OCI-LY1 (cell line): ENCODE data around the gene WBP2NL.

Source experiments
- EZH2 ChIP-seq: fragments of 200-600 bp; sonication (generic), shearing (Covaris generic); IDR thresholded peaks from 2 replicates; pipeline ENCODE4 v1.8.0; 2017; ENCODE audit warnings: borderline replicate concordance, mixed run types, mild to moderate bottlenecking, antibody characterized with exemption, low read length, moderate library complexity, mixed read lengths
- TF ChIP-seq, protein P1 (sequence below): fragments of 200-600 bp; sonication (generic), shearing (Covaris generic); IDR thresholded peaks from 2 replicates; pipeline ENCODE4 v1.5.1; 2017; ENCODE audit warnings: mild to moderate bottlenecking, antibody characterized with exemption, low read length, moderate library complexity, mixed read lengths

- TF ChIP-seq, protein P1, sequence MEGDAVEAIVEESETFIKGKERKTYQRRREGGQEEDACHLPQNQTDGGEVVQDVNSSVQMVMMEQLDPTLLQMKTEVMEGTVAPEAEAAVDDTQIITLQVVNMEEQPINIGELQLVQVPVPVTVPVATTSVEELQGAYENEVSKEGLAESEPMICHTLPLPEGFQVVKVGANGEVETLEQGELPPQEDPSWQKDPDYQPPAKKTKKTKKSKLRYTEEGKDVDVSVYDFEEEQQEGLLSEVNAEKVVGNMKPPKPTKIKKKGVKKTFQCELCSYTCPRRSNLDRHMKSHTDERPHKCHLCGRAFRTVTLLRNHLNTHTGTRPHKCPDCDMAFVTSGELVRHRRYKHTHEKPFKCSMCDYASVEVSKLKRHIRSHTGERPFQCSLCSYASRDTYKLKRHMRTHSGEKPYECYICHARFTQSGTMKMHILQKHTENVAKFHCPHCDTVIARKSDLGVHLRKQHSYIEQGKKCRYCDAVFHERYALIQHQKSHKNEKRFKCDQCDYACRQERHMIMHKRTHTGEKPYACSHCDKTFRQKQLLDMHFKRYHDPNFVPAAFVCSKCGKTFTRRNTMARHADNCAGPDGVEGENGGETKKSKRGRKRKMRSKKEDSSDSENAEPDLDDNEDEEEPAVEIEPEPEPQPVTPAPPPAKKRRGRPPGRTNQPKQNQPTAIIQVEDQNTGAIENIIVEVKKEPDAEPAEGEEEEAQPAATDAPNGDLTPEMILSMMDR, result no peak
- no peak for TF ChIP-seq EZH2
Measured at GRCh38 chr22:42018224-42018623, 19.6 kb downstream of the WBP2NL start.
